Panc1 (cell line): ENCODE measurements around the gene USP50.

Experiments used
- CTCF ChIP-seq: fragments of 450-650 bp; IDR thresholded peaks from 2 replicates; pipeline ENCODE4 v1.5.1; 2017; ENCODE audit warnings: mild to moderate bottlenecking
- POLR2AphosphoS5 ChIP-seq: IDR thresholded peaks from 2 replicates; pipeline ENCODE4 v1.6.1; 2012; ENCODE audit warnings: mild to moderate bottlenecking, low read depth, low read length, moderate library complexity
- SIN3A ChIP-seq: IDR thresholded peaks from 2 replicates; pipeline ENCODE4 v1.6.1; 2012; ENCODE audit warnings: low read depth, mild to moderate bottlenecking, low read length, moderate library complexity, borderline replicate concordance; ENCODE audit not compliant: insufficient read depth
- TF ChIP-seq, protein P1 (sequence below), 2 experiments: IDR thresholded peaks; 2 replicates each; pipeline ENCODE4 v1.6.1; 2011 to 2012; ENCODE audit warnings: low read depth in 2 of 2, control low read depth in 1 of 2, low read length in 1 of 2, mild to moderate bottlenecking in 1 of 2, moderate library complexity in 1 of 2; ENCODE audit not compliant: insufficient read depth in 1 of 2

DNA sequence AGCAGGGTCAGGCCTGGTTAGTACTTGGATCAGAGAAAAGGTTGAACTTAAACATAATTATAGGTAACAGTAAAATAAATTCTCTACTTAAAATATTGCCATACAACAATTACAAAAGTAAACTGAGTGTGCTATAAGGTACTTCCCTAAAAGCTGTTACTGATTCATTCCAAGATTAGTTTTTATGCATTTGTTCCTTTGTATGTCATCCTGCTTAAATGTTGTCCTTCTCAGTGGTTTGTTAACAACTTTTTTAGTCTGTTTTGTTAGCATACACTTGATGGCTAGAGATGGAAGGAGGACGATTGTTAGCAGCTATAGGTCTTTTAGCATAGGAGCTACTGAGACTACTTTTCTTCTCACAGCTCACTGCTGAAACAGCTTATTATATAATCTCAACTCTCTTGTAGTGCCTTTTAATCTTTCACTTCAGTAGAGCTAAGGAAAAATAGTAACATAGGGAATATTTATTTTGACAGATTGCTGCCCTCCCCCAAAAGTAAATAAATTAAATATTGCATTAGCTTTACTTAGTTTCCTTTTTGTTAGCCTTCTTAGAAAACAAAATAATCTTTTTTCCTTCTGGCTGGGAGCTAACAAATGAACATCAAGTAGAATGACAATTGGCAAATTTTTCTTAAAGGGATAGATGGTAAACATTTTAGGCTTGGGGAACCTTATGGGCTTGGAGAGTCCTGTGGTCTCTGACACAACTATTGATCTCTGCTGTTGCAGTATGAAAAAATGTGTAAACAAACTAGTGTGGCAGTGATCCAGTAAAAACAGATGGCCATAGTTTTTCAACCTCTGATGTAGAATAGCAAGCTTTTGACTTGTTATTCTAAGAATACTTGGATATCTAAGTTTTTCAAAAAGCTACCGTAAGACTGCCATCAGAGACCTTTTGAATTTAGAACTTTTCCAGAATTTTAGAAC lies 82.8 kb downstream of the USP50 start:
- TF ChIP-seq CTCF (no peak), POLR2AphosphoS5 (no peak), SIN3A (no peak)
- TF ChIP-seq, protein P1, sequence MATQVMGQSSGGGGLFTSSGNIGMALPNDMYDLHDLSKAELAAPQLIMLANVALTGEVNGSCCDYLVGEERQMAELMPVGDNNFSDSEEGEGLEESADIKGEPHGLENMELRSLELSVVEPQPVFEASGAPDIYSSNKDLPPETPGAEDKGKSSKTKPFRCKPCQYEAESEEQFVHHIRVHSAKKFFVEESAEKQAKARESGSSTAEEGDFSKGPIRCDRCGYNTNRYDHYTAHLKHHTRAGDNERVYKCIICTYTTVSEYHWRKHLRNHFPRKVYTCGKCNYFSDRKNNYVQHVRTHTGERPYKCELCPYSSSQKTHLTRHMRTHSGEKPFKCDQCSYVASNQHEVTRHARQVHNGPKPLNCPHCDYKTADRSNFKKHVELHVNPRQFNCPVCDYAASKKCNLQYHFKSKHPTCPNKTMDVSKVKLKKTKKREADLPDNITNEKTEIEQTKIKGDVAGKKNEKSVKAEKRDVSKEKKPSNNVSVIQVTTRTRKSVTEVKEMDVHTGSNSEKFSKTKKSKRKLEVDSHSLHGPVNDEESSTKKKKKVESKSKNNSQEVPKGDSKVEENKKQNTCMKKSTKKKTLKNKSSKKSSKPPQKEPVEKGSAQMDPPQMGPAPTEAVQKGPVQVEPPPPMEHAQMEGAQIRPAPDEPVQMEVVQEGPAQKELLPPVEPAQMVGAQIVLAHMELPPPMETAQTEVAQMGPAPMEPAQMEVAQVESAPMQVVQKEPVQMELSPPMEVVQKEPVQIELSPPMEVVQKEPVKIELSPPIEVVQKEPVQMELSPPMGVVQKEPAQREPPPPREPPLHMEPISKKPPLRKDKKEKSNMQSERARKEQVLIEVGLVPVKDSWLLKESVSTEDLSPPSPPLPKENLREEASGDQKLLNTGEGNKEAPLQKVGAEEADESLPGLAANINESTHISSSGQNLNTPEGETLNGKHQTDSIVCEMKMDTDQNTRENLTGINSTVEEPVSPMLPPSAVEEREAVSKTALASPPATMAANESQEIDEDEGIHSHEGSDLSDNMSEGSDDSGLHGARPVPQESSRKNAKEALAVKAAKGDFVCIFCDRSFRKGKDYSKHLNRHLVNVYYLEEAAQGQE (IDR thresholded peaks at IDR 0.05; ENCODE audit: insufficient read depth in 1 of 2, low read depth in 2 of 2, low read length in 1 of 2), result no peak
